A673 (cell line): ENCODE data around the gene RAB2B. TPM values are rescaled to one million over a fixed set of nuclear protein-coding genes. Genes with fewer than 3 reads are reported as not detected.

Experiments
- BruUV-seq: library from RNA; stranded (reverse); fragments of 400-500 nt; replicated peaks from 2 replicates; lab custom pipeline; 2021; lab: Mats Ljungman, UMichigan
- CTCF ChIA-PET: fragments of 300-600 bp; sonication (Branson Sonifier 250); formaldehyde crosslinking; loops from one replicate; lab custom pipeline; 2022; ENCODE audit warnings: antibody characterized with exemption; lab: Charles Lee
- POLR2A ChIA-PET: fragments of 300-600 bp; sonication (Branson Sonifier 250); formaldehyde crosslinking; loops from one replicate; lab custom pipeline; 2022; ENCODE audit warnings: antibody characterized with exemption; ENCODE audit not compliant: low non-redundant PET; lab: Charles Lee
- DNase-seq: peaks from one replicate; pipeline ENCODE4 v3.0.0-alpha.2; 2015; ENCODE audit warnings: low spot score
- H3K27ac ChIP-seq: fragments of 200-600 bp; sonication (generic); 2 replicates; pipeline ENCODE4 v1.5.1; 2016; ENCODE audit warnings: mixed run types, low read depth, mild to moderate bottlenecking, mixed read lengths, antibody characterized with exemption, low read length; ENCODE audit not compliant: poor library complexity, severe bottlenecking
- H3K27me3 ChIP-seq: fragments of 200-600 bp; sonication (generic); replicated peaks from 2 replicates; pipeline ENCODE4 v1.6.1; 2017; ENCODE audit warnings: mixed run types, low read depth, mild to moderate bottlenecking, mixed read lengths, antibody characterized with exemption, low read length; ENCODE audit not compliant: insufficient read depth, poor library complexity
- H3K36me3 ChIP-seq: fragments of 200-600 bp; sonication (generic); 2 replicates; pipeline ENCODE4 v1.6.1; 2016; ENCODE audit warnings: mixed run types, mild to moderate bottlenecking, mixed read lengths, antibody characterized with exemption, low read length; ENCODE audit not compliant: insufficient read depth, poor library complexity, severe bottlenecking
- H3K4me1 ChIP-seq: fragments of 200-600 bp; sonication (generic); 2 replicates; pipeline ENCODE4 v1.6.1; 2017; ENCODE audit warnings: mixed run types, mild to moderate bottlenecking, mixed read lengths, antibody characterized with exemption, low read length; ENCODE audit not compliant: insufficient read depth, poor library complexity, severe bottlenecking
- H3K4me3 ChIP-seq: fragments of 200-600 bp; sonication (generic); 2 replicates; pipeline ENCODE4 v1.5.1; 2016; ENCODE audit warnings: low read depth, mixed run types, mild to moderate bottlenecking, mixed read lengths, low read length; ENCODE audit not compliant: poor library complexity, severe bottlenecking
- H3K9me3 ChIP-seq: fragments of 200-600 bp; sonication (generic); 2 replicates; pipeline ENCODE4 v1.6.1; 2016; ENCODE audit warnings: mixed run types, low read depth, mild to moderate bottlenecking, mixed read lengths, antibody characterized with exemption, low read length; ENCODE audit not compliant: poor library complexity, severe bottlenecking
- EZH2 ChIP-seq: fragments of 200-600 bp; sonication (generic); IDR thresholded peaks from 2 replicates; pipeline ENCODE4 v1.6.1; 2017; ENCODE audit warnings: borderline replicate concordance, low read depth, mild to moderate bottlenecking, mixed read lengths, antibody characterized with exemption, low read length; ENCODE audit not compliant: poor library complexity, severe bottlenecking
- intact Hi-C: fragments of 100-400 bp; cut with micrococcal nuclease; formaldehyde crosslinking; loops from one replicate; pipeline ENCODE4 v1.10.0; 2022; ENCODE audit not compliant: unreplicated experiment
- total RNA-seq: library from RNA; stranded (reverse); gene quantifications from 2 replicates; pipeline ENCODE4 v1.2.3, GENCODE V29; 2021
- TF ChIP-seq, protein P1 (sequence below): fragments of 300-800, 200-600 bp; sonication (generic); conservative IDR thresholded peaks from 2 replicates; pipeline ENCODE4 v1.5.1; 2017; ENCODE audit warnings: low read depth, mild to moderate bottlenecking, antibody characterized with exemption, low read length, moderate library complexity, mixed read lengths

RAB2B gene
- total RNA-seq, 1 experiment from 2014 or later = 37.1 TPM

DNA sequence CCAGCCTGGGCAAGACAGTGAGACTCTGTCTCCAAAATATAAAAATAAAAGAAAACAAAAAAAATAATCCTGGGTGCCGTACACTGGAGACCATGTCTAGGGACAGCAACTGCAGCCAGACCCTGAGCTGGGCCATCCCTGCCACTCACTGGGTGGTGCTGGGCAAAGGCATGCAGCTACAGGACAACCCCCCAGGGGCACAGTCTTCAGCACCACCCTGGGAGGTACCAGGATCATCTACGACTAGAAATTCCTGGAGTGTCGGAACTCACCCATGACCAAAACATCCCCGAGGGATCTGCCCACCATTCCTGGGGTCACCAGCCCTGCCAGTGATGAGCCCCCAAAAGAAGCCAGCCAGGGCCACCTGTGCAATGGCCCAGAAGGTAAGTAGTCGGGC lies 57.2 kb downstream of the RAB2B start:
- H3K4me1 ChIP-seq = no peaks in the 10 kb centered on the region
- no peaks in the 10 kb centered on the region for H3K9me3 ChIP-seq
- no peak overlapping the region for H3K27ac ChIP-seq
- ChIA-PET POLR2A (no interaction called here), CTCF (no interaction called here)
- H3K27me3 ChIP-seq = no peaks in the 10 kb centered on the region
- no peak for DNase-seq
- intact Hi-C loops = no loop called here
- no TSS peak for BruUV-seq
- TF ChIP-seq EZH2 = no peak
- TF ChIP-seq, protein P1, sequence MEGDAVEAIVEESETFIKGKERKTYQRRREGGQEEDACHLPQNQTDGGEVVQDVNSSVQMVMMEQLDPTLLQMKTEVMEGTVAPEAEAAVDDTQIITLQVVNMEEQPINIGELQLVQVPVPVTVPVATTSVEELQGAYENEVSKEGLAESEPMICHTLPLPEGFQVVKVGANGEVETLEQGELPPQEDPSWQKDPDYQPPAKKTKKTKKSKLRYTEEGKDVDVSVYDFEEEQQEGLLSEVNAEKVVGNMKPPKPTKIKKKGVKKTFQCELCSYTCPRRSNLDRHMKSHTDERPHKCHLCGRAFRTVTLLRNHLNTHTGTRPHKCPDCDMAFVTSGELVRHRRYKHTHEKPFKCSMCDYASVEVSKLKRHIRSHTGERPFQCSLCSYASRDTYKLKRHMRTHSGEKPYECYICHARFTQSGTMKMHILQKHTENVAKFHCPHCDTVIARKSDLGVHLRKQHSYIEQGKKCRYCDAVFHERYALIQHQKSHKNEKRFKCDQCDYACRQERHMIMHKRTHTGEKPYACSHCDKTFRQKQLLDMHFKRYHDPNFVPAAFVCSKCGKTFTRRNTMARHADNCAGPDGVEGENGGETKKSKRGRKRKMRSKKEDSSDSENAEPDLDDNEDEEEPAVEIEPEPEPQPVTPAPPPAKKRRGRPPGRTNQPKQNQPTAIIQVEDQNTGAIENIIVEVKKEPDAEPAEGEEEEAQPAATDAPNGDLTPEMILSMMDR = no peak
- peaks cover 73% of the 10 kb centered on the region for H3K36me3 ChIP-seq
- no peak overlapping the region for H3K4me3 ChIP-seq

DNA sequence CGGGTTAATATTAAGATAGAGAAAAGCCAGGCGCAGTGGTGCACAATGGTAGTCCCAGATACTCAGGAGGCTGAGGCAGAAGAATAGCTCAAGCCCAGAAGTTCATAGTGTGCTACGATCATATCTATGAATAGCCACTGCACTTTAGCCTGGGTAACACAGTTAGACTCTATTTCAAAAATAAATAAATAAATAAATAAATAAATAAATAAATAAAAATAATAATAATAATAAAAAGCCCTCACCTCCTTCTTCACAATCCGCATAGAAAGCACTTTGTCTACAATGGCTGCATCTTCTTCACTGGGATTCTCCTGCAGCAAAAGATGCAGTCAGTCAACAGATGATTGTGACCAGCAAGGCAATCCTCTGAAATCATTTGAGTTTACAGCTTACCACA lies 61.4 kb downstream of the RAB2B start:
- ChIA-PET POLR2A (no interaction called here), CTCF (no interaction called here)
- Histone ChIP-seq H3K9me3 (no peaks in the 10 kb centered on the region), H3K27me3 (no peaks in the 10 kb centered on the region), H3K27ac (no peak overlapping the region), H3K4me1 (no peaks in the 10 kb centered on the region), H3K36me3 (peaks cover 72% of the 10 kb centered on the region), H3K4me3 (no peak overlapping the region)
- TF ChIP-seq EZH2 = no peak
- TF ChIP-seq, protein P1 = no peak
- intact Hi-C loops = no loop called here
- DNase-seq = no peak
- BruUV-seq = no TSS peak

DNA sequence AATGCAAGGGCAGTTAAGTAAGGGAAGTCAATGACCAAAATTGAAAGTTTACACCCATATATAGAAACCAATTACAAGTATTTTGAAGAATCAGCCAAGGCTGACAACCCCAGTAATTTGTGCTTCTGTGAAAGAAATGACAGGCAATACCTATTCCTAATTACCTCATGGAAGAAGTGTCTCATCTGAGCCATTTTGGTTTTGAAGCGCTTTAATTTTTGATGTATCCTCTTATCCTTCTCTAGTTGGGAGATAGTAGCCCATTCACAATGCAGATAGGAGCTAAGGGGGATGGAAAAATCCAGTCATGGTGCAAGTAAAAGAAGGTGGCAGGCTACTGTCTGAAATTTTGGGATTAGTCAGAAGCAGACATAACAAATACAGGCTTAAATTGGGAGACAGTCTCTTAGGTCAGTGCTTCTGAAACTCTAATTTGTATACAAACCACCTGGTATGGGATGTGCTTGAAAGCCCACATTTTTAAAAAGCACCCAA lies 62.6 kb downstream of the RAB2B start:
- Histone ChIP-seq H3K4me3 (no peak overlapping the region), H3K4me1 (no peaks in the 10 kb centered on the region), H3K27me3 (no peaks in the 10 kb centered on the region), H3K9me3 (no peaks in the 10 kb centered on the region), H3K27ac (no peak overlapping the region), H3K36me3 (peaks cover 78% of the 10 kb centered on the region)
- no peak for DNase-seq
- ChIA-PET POLR2A (no interaction called here), CTCF (no interaction called here)
- intact Hi-C loops = no loop called here
- TF ChIP-seq EZH2 = no peak
- TF ChIP-seq, protein P1 = no peak
- BruUV-seq = no TSS peak

Other genes with a start within 250 kb of the RAB2B start
- gene HNRNPC, start 207.5 kb downstream of the RAB2B start, total RNA-seq = 934 and 949 TPM in 2 replicates
- gene RPGRIP1, start 196.9 kb downstream of the RAB2B start, total RNA-seq = 0.86 and 0.98 TPM in 2 replicates
- gene SUPT16H, start 92.9 kb downstream of the RAB2B start, total RNA-seq = 193 and 196 TPM in 2 replicates
- 122 and 128 TPM in 2 replicates for gene CHD8, start 20.8 kb downstream of the RAB2B start, total RNA-seq
- gene TOX4, start 236 bp upstream of the RAB2B start, total RNA-seq = 84.7 and 86.8 TPM in 2 replicates
- 93.0 and 96.3 TPM in 2 replicates for gene METTL3, start 34.4 kb upstream of the RAB2B start, total RNA-seq
- gene SALL2, start 49.4 kb upstream of the RAB2B start, total RNA-seq = 149 and 157 TPM in 2 replicates
- gene OR10G3, start 103.1 kb upstream of the RAB2B start, total RNA-seq = not detected in 2 replicates
- gene OR10G2, start 158.0 kb upstream of the RAB2B start, total RNA-seq = 0.26 TPM in 1 of 2 replicates, not detected in the other
- 10.8 and 11.8 TPM in 2 replicates for gene OR4E2, start 176.9 kb upstream of the RAB2B start, total RNA-seq
- gene OR4E1, start 196.9 kb upstream of the RAB2B start, total RNA-seq = not detected in 2 replicates